HG03521 (cell line): ENCODE measurements around the gene GABPB2.

Experiments used
- ATAC-seq: cut with Tn5 transposase; IDR thresholded peaks from one replicate; pipeline ENCODE4 v1.9.1; 2021; ENCODE audit warnings: mild to moderate bottlenecking, moderate library complexity; ENCODE audit not compliant: unreplicated experiment

GABPB2 gene

GRCh38 chr1:151131701-151132334, 61.3 kb downstream of the GABPB2 start:
- ATAC-seq: no peak

- ATAC-seq: no peak
Measured at GRCh38 chr1:151132335-151133017, 61.9 kb downstream of the GABPB2 start.

DNA sequence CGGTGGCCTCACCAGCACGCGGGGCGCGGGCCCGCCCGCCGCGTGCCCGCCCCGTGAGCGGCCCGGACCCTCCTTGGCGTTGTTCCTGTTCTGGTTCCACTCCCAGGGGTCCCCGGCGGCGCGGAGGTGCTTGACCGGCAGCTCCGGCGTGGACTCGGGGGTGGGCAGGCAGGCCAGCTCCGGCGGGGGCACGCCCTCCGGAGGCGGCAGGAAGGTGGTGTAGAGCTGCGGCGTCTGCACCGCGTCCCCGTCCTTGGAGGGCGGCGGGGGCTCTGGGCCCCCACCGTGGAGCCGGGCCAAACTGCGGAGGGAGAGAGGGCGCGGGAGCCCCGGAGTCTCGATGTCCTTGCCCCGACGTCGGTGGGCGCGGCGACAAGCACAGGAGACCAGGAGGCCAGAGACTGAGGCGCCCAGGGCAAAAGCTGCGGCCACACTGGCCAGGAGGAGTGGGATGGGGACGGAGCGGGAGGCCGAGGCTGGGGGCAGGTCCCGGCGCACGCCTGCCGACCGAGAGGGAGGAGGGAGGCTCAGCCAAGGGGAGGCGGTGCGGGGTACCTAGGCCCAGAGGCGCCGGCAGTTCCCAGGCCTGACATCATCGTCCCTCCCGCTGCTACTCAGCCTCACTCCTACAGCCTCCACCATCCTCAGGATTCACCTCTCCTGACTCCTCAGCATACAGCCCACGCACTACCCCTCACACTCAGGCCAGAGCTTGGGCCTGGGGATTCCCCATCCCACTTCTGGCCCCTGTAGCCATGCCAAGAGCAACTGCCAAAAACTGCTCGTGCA, 62.7 kb downstream of the GABPB2 start:
- no peak for ATAC-seq

GRCh38 chr1:151134396-151134795, 63.8 kb downstream of the GABPB2 start:
- no peak for ATAC-seq

DNA sequence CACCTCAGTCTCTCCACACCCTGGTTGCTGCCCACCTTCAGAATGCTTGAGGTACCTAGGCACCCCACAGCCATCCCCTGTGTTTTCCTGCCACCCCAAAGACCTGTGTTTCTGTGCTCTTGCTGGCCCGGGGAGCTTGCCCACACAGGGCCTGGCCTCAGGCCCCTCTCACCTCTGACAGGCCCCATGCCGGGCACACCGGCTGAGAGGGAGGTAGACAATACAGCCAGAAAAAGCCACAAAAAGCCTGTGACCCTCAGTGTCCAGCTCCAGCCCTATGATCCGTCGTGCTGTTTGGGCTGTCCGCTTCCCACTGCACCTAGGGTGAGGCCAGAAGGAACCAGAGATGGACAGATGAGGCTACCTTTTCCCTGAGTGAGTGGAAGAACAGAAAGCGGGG, 64.4 kb downstream of the GABPB2 start:
- ATAC-seq: no peak

GRCh38 chr1:151135433-151136385, 65.1 kb downstream of the GABPB2 start:
- no peak for ATAC-seq

DNA sequence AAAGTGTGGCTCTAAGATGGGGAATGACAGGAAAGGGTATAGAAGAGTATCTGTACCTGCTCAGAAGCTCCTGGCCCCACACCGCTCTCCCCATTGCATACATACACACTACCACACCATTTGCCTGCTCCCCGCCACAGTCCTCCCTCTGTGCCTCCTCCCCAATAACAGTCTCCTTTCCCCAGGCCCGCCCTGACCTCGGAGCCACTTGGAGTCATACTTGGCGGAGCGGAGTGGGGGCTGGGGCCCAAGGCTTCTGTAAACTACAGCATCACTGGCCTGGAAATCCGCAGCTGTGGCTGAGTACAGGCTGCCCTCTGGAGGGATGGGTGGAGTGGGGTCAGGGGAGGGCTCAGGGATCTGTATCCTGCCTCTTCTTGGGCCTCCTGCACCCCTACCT, 67.2 kb downstream of the GABPB2 start:
- ATAC-seq: no peak

GRCh38 chr1:151142411-151143056, 72.0 kb downstream of the GABPB2 start:
- ATAC-seq: no peak

DNA sequence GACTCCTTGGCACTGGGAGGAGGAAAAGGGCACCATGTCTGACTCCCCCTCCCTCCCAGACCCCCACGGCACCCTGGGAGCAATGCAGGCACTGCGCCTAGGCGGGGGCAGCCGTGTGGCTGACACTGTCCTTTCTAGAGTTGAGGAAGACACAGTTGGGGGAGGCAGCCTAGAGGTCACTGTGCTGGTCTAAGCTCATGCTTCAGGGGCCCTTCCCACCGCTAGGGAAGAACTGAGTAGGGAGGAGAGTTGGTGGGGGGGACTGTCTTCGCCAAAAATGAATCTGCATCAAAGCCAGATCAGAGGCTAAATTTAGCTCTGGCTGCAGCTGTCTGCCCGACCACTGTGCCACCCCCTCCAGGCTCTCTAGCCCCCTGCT, 72.5 kb downstream of the GABPB2 start:
- ATAC-seq: no peak

DNA sequence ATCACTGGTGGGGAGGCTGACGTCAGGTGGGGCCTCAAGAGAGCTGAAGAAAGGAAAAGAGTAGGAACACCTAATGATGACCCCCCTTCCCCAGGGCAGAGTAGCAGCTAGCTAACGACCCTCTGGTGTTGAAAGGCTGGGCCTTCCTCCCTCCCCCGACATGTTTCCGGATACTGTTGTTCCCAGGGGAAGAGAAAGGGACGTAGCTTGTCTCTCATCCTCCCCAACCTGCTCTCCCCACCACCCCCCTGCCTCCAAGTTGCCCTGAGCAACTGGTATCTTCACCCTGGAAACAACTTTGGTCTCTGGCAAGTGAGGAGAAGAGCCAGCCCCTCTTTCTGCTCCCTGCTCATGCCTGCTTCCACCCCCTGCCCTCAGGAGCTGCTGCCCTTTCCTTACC, 73.4 kb downstream of the GABPB2 start:
- no peak for ATAC-seq

DNA sequence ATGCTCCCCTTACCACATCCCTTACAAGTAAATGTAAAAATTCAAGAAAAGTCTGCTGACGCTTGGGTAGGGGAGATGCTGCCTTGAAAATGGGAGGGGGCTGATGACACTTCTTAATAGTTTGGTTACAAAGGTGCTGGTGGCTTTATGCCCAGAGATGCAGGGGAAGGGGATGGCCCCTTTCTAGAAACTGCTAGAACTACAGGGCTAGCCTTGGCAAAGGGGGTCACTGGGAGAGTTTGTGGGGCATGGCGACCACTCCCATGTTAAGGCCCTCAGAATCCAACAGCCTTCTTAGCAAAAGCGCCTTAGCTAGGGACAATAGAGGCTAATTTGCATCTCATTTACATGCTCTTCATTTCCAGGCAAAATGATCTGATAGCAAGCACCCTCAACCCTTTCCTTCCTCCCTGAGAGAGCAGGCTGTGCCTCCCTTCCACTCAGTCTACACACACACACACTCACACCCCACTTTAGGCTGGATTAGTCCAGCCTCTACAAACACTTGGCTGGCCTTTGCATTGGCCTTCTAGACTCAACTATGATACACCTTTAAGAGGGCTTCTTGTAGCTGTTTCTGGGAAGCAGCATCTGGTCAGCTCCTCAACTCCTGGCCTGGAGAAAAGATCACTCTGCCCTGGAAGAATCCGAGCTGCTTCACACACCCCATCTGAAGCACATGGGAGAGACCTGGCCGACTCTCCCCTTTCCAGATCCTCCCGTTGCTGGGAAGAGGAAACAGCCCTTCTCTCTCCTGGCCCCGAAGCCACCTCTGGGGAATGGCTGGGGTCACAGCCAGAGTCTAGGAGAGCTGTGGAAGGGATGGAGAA, 74.1 kb downstream of the GABPB2 start:
- ATAC-seq: no peak

GRCh38 chr1:151145304-151146071, 74.9 kb downstream of the GABPB2 start:
- no peak for ATAC-seq

GRCh38 chr1:151146072-151146411, 75.5 kb downstream of the GABPB2 start:
- no peak for ATAC-seq

DNA sequence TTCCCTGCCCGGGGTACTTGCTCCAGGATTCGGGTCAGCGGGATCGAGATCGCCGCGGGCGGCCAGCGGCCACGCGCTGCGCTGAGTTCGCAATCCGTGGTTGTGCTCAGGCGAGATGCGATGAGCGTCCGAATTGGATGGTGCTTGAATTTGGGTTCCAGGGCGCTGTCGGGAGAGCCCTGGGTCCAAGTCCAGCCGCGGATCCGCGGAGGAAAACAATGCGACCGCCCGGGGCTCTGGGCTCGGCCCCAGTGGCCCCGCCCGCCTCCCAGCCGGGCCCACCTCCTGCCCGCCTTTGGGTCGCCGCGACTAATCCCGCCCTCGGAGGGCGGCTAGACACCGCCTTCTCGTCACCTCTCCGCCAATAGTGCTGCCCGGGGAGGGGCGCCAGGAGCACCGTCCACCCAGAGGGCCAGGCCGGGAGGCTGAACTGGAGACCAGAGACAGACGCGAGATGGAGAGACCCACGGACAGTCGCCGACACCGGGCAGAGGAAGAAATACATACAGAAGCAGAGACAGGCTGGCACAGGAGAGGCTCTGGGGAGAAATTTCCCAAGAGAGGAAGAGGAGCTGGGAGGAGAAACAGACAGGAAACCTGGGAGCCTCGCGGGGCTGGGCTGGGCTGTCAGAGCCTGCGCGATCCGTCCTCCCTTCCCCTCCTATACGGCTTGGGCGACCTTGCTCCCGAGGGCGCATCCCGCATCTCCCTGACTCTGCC, 76.0 kb downstream of the GABPB2 start, which contains the start of gene SEMA6C:
Gene SEMA6C, minus strand, starts transcription at position 220 of the 720 bp plus-strand sequence. CDS start 4,010 bp downstream, outside the sequence.
- peak; percentile 97 for ATAC-seq

DNA sequence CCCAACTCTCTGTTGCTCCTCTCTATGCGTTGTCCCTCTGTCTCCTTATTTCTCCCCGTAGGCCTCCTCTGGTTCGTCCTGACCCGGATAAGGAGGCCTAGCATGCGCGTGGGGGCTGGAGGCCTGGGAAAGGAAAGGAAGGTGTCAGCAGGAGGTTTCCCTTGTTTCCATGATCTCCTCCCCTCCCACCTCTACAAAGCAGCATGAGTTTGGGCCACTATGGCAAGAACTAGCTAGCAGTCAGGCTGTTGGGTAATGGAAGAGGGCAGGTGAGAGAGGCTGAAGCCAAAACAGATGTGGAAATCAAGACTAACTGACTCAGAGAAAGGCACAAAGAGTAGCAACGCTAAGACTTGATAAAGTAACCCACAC, 76.6 kb downstream of the GABPB2 start:
- no peak for ATAC-seq

GRCh38 chr1:151147665-151148064, 77.1 kb downstream of the GABPB2 start:
- no peak for ATAC-seq

DNA sequence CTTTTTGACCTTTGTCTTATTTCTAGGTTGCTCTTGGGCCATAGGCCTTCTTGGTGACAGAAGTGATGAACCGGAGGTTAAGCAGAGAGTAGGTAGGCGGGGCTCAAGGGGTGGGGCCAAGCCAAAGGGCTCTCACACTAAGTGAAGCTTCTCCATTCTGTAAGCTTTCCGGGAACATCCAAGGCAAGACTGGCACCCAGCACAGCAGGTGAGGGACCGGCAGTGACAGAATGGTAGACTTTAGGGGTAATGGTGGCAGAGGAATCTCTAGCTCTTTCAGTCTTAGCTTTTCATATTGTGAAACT, 85.9 kb downstream of the GABPB2 start, which contains the start of gene TNFAIP8L2:
Gene TNFAIP8L2, plus strand, starts transcription at position 135 of the 305 bp plus-strand sequence. CDS start 2,049 bp downstream, outside the sequence.
- peak; percentile 75 for ATAC-seq

DNA sequence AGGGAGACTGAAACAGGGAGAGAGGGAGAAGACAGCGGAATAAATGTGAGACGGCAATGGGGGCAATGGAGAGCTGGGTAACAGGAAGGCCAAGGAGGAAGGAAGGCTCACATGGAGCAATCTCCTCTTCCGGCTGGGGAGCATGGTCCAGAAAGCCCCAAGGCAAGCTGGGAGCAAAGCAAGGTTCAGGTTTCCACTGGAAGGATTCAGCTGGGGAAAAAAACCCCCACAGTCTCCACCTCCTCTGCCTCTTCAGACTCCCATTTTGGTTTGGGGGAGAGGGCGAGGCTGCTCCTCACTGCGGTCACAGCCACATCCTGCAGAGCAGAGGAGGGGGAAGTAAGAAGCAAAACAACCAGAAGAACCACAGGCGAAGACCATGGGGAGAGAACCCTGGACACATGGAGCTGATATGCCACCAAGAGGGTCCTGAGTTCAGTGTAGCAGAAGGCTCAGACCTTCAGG, 86.5 kb downstream of the GABPB2 start:
- no peak for ATAC-seq
